AG09309 (cell line): ENCODE measurements around the gene AAK1.

Experiments used
- DNase-seq: peaks from one replicate; pipeline ENCODE4 v3.0.0-alpha.2; 2010; ENCODE audit warnings: low read depth
- H3K4me3 ChIP-seq: 2 replicates; pipeline ENCODE4 v1.5.1; 2011; ENCODE audit warnings: mild to moderate bottlenecking, low read depth, low read length, moderate library complexity; ENCODE audit not compliant: control insufficient read depth
- CTCF ChIP-seq: IDR thresholded peaks from 2 replicates; pipeline ENCODE4 v1.5.1; 2011; ENCODE audit warnings: mild to moderate bottlenecking, low read depth, low read length, inconsistent platforms; ENCODE audit not compliant: insufficient read depth, control insufficient read depth; ENCODE audit errors: missing control alignments

AAK1 gene

GRCh38 chr2:69539549-69539908 is 104.0 kb downstream of the AAK1 start:
- no peak for TF ChIP-seq CTCF
- DNase-seq: no peak

GRCh38 chr2:69538872-69539548 is 104.5 kb downstream of the AAK1 start:
- DNase-seq: no peak
- H3K4me3 ChIP-seq: no peak overlapping the region
- no peak for TF ChIP-seq CTCF

More at GRCh38 chr2:69539549-69539908, 104.0 kb downstream of the AAK1 start:
- H3K4me3 ChIP-seq: no peak overlapping the region

GRCh38 chr2:69538249-69538648 is 105.3 kb downstream of the AAK1 start:
- no peak for TF ChIP-seq CTCF
- H3K4me3 ChIP-seq: no peak overlapping the region
- no peak for DNase-seq

- no peak overlapping the region for H3K4me3 ChIP-seq
- DNase-seq: no peak
- TF ChIP-seq CTCF: no peak
These were observed 107.7 kb downstream of the AAK1 start for GRCh38 chr2:69535817-69536241.

GRCh38 chr2:69531186-69531585 is 112.4 kb downstream of the AAK1 start:
- no peak overlapping the region for H3K4me3 ChIP-seq
- no peak for DNase-seq
- TF ChIP-seq CTCF: no peak

GRCh38 chr2:69529480-69529879 is 114.1 kb downstream of the AAK1 start:
- no peak overlapping the region for H3K4me3 ChIP-seq
- no peak for DNase-seq

More at GRCh38 chr2:69529480-69529879, 114.1 kb downstream of the AAK1 start:
- no peak for TF ChIP-seq CTCF
